Uterus (tissue), 4 donors: ENCODE results near the gene ZDHHC1. TPM values are rescaled to one million over a fixed set of nuclear protein-coding genes. Genes with fewer than 3 reads are reported as not detected.

Experiments used
- DNase-seq, 2 donors: peaks; one replicate each; pipeline ENCODE4 v3.0.0-alpha.2; 2019 to 2020
- H3K27ac ChIP-seq, 2 donors: fragments of 200-600 bp; sonication (generic); 1 replicate in 1 of 2; 2 replicates in 1 of 2; pipeline ENCODE4 v1.5.1; 2016 to 2018
- H3K27me3 ChIP-seq, 2 donors: fragments of 200-600 bp; sonication (generic); one replicate each; pipeline ENCODE4 v1.5.1; 2018 to 2019; ENCODE audit warnings: control low read depth in 1 of 2
- H3K36me3 ChIP-seq, 2 donors: fragments of 200-600 bp; sonication (generic); one replicate each; pipeline ENCODE4 v1.5.1; 2019; ENCODE audit warnings: control low read depth in 1 of 2
- H3K4me1 ChIP-seq, 2 donors: fragments of 200-600 bp; sonication (generic); one replicate each; pipeline ENCODE4 v1.5.1; 2018 to 2019; ENCODE audit warnings: control low read depth in 1 of 2
- H3K4me3 ChIP-seq, 2 donors: fragments of 200-600 bp; sonication (generic); 1 replicate in 1 of 2; 2 replicates in 1 of 2; pipeline ENCODE4 v1.5.1; 2018 to 2019; ENCODE audit warnings: mild to moderate bottlenecking in 1 of 2
- H3K9me3 ChIP-seq, 2 donors: fragments of 200-600 bp; sonication (generic); one replicate each; pipeline ENCODE4 v1.5.1; 2019; ENCODE audit warnings: control low read depth in 1 of 2
- CTCF ChIP-seq, 4 experiments: fragments of 200-600 bp in 2 of 4; fragments of 450-650 bp in 2 of 4; sonication (generic) in 2 of 4; IDR thresholded peaks; one replicate each; pipeline ENCODE4 v1.5.1; 2016 to 2019; ENCODE audit warnings: antibody characterized with exemption in 4 of 4, mild to moderate bottlenecking in 2 of 4, moderate library complexity in 1 of 4
- POLR2A ChIP-seq, 2 donors: fragments of 450-650 bp; IDR thresholded peaks; one replicate each; pipeline ENCODE4 v1.6.1; 2016; ENCODE audit warnings: antibody characterized with exemption in 2 of 2, mild to moderate bottlenecking in 1 of 2, moderate library complexity in 1 of 2
- intact Hi-C: fragments of 100-400 bp; cut with DNase I; formaldehyde crosslinking; loops from one replicate; pipeline ENCODE4 v1.15.1; 2023; ENCODE audit warnings: low total_unique reads
- total RNA-seq, 4 donors: library from RNA; depleted of rRNA in 3 of 4; stranded (reverse); fragments of >200 nt in 3 of 4; gene quantifications; one replicate each; pipeline versions ENCODE4 v1.1.0 to v1.2.4, GENCODE V29; 2014 to 2023
- donor health status: DM: yes; HTN: yes; CAD: no.

ZDHHC1 gene
- total RNA-seq, 4 donors from 2014 or later, result 14.7 to 30.6 (median 25.6) TPM

GRCh38 chr16:67390816-67391423 is 25.4 kb downstream of the ZDHHC1 start:
- DNase-seq, result no peak
- Histone ChIP-seq H3K4me3 (no peak overlapping the region), H3K9me3 (no peaks in the 10 kb centered on the region), H3K4me1 (peaks cover 0 to 13% of the 10 kb centered on the region in 2 donors), H3K27ac (no peak overlapping the region), H3K27me3 (no peaks in the 10 kb centered on the region), H3K36me3 (no peaks in the 10 kb centered on the region)
- intact Hi-C loops, result no loop called here
- TF ChIP-seq POLR2A (IDR thresholded peaks at IDR 0.05) (no peak), CTCF (IDR thresholded peaks at IDR 0.05) (no peak)

GRCh38 chr16:67389911-67390815 is 26.1 kb downstream of the ZDHHC1 start:
- Histone ChIP-seq H3K27ac (no peak overlapping the region), H3K4me1 (peaks cover 0 to 11% of the 10 kb centered on the region in 2 donors)

GRCh38 chr16:67388591-67388990 is 27.7 kb downstream of the ZDHHC1 start:
- H3K27ac ChIP-seq, result no peak overlapping the region
- H3K36me3 ChIP-seq, result no peaks in the 10 kb centered on the region
- peaks cover 0 to 6% of the 10 kb centered on the region in 2 donors for H3K4me1 ChIP-seq
- intact Hi-C loops, result no loop called here
- no peak for DNase-seq
- no peaks in the 10 kb centered on the region for H3K9me3 ChIP-seq
- H3K27me3 ChIP-seq, result no peaks in the 10 kb centered on the region
- no peak for TF ChIP-seq POLR2A (IDR thresholded peaks at IDR 0.05)
- no peak for TF ChIP-seq CTCF (IDR thresholded peaks at IDR 0.05)
- H3K4me3 ChIP-seq, result no peak overlapping the region

More at GRCh38 chr16:67389911-67390815, 26.1 kb downstream of the ZDHHC1 start:
- DNase-seq, result peak in 1 of 2 donors; percentile 16
- intact Hi-C loops, result no loop called here
- no peaks in the 10 kb centered on the region for H3K9me3 ChIP-seq
- H3K4me3 ChIP-seq, result no peak overlapping the region
- H3K27me3 ChIP-seq, result no peaks in the 10 kb centered on the region
- no peaks in the 10 kb centered on the region for H3K36me3 ChIP-seq
- TF ChIP-seq CTCF (IDR thresholded peaks at IDR 0.05) (no peak), POLR2A (IDR thresholded peaks at IDR 0.05) (no peak)

GRCh38 chr16:67388191-67388590 is 28.1 kb downstream of the ZDHHC1 start:
- intact Hi-C loops, result no loop called here
- Histone ChIP-seq H3K36me3 (no peaks in the 10 kb centered on the region), H3K4me1 (peaks cover 0 to 5% of the 10 kb centered on the region in 2 donors), H3K9me3 (no peaks in the 10 kb centered on the region), H3K27ac (no peak overlapping the region), H3K4me3 (no peak overlapping the region), H3K27me3 (no peaks in the 10 kb centered on the region)
- TF ChIP-seq CTCF (IDR thresholded peaks at IDR 0.05) (no peak), POLR2A (IDR thresholded peaks at IDR 0.05) (no peak)
- no peak for DNase-seq

GRCh38 chr16:67387479-67388079 is 28.7 kb downstream of the ZDHHC1 start:
- Histone ChIP-seq H3K4me1 (no peaks in the 10 kb centered on the region), H3K4me3 (no peak overlapping the region), H3K36me3 (no peaks in the 10 kb centered on the region), H3K27ac (no peak overlapping the region), H3K9me3 (no peaks in the 10 kb centered on the region), H3K27me3 (no peaks in the 10 kb centered on the region)
- intact Hi-C loops, result no loop called here
- TF ChIP-seq POLR2A (IDR thresholded peaks at IDR 0.05) (no peak), CTCF (IDR thresholded peaks at IDR 0.05) (no peak)
- DNase-seq, result no peak
